Endothelial cell of umbilical vein (primary cell): ENCODE results near the gene CHTOP. TPM values are rescaled to one million over a fixed set of nuclear protein-coding genes. Genes with fewer than 3 reads are reported as not detected.

Source experiments
- BruUV-seq: library from RNA; stranded (reverse); fragments of 400-500 nt; replicated peaks from 2 replicates; lab custom pipeline; 2021; lab: Mats Ljungman, UMichigan
- CTCF ChIA-PET: fragments of 300-600, 350-600 bp; sonication (Branson Sonifier 250); formaldehyde crosslinking; loops from one replicate; lab custom pipeline; 2021; ENCODE audit warnings: antibody characterized with exemption, inconsistent platforms; lab: Charles Lee
- POLR2A ChIA-PET: fragments of 300-600, 350-600 bp; sonication (Branson Sonifier 250); formaldehyde crosslinking; loops from one replicate; lab custom pipeline; 2021; ENCODE audit warnings: antibody characterized with exemption, inconsistent platforms; lab: Charles Lee
- DNase-seq: peaks from one replicate; pipeline ENCODE4 v3.0.0-alpha.2; 2011; ENCODE audit warnings: low read depth, low spot score
- FAIRE-seq: peaks from 2 replicates; lab custom pipeline; 2011; peaks lifted over from hg19 to GRCh38; lab: Jason Lieb, UNC
- H2AFZ ChIP-seq: 2 replicates; pipeline ENCODE4 v1.6.0; 2012; ENCODE audit warnings: low read depth, low read length, control low read depth, inconsistent platforms
- H3K27ac ChIP-seq: 2 replicates; pipeline ENCODE4 v1.5.1; 2011; ENCODE audit warnings: low read depth, mild to moderate bottlenecking, control low read depth, low read length, moderate library complexity; ENCODE audit not compliant: insufficient read depth
- H3K27me3 ChIP-seq, 2 experiments: 2 replicates each; pipeline versions ENCODE4 v1.6.0 to v1.6.1; 2011; ENCODE audit warnings: low read length in 2 of 2, mixed read lengths in 1 of 2; ENCODE audit not compliant: control insufficient read depth in 2 of 2, insufficient read depth in 2 of 2
- H3K36me3 ChIP-seq, 2 experiments: 2 replicates in 1 of 2; 3 replicates in 1 of 2; pipeline ENCODE4 v1.5.1; 2011; ENCODE audit warnings: low read length in 2 of 2, mild to moderate bottlenecking in 1 of 2, moderate library complexity in 1 of 2; ENCODE audit not compliant: control insufficient read depth in 2 of 2, insufficient read depth in 2 of 2; ENCODE audit errors: extremely low read depth in 1 of 2
- H3K4me1 ChIP-seq: 3 replicates; pipeline ENCODE4 v1.5.1; 2011; ENCODE audit warnings: mild to moderate bottlenecking, low read length; ENCODE audit not compliant: control insufficient read depth, insufficient read depth; ENCODE audit errors: extremely low read depth
- H3K4me2 ChIP-seq: 2 replicates; pipeline ENCODE4 v1.6.1; 2011; ENCODE audit warnings: low read length, control low read depth, mixed read lengths; ENCODE audit not compliant: insufficient read depth
- H3K4me3 ChIP-seq, 3 experiments: fragments of 200-600 bp in 1 of 3; sonication (generic), shearing (Covaris generic) in 1 of 3; replicated peaks in 1 of 3; 2 replicates each; pipeline ENCODE4 v1.5.1; 2011 to 2016; ENCODE audit warnings: control low read depth in 3 of 3, low read length in 3 of 3, mild to moderate bottlenecking in 2 of 3, inconsistent platforms in 1 of 3, low read depth in 1 of 3, moderate library complexity in 1 of 3; ENCODE audit not compliant: insufficient read depth in 1 of 3
- H3K79me2 ChIP-seq: 2 replicates; pipeline ENCODE4 v1.6.0; 2012; ENCODE audit warnings: low read length, inconsistent platforms; ENCODE audit not compliant: control insufficient read depth, insufficient read depth
- H3K9ac ChIP-seq: replicated peaks from 2 replicates; pipeline ENCODE3; 2011; ENCODE audit warnings: low read length, control low read depth; ENCODE audit not compliant: insufficient read depth; ENCODE audit errors: extremely low read depth
- H3K9me1 ChIP-seq: replicated peaks from 3 replicates; pipeline ENCODE4 v1.6.0; 2011; ENCODE audit warnings: mild to moderate bottlenecking, low read length; ENCODE audit not compliant: control insufficient read depth, insufficient read depth; ENCODE audit errors: extremely low read depth
- H3K9me3 ChIP-seq: replicated peaks from 2 replicates; pipeline ENCODE4 v1.5.1; 2012; ENCODE audit warnings: low read length, inconsistent platforms; ENCODE audit not compliant: control insufficient read depth, insufficient read depth
- H4K20me1 ChIP-seq: replicated peaks from 2 replicates; pipeline ENCODE3; 2011; ENCODE audit warnings: mild to moderate bottlenecking, low read length; ENCODE audit not compliant: control insufficient read depth, insufficient read depth; ENCODE audit errors: extremely low read depth
- CTCF ChIP-seq, 2 donors: IDR thresholded peaks; 1 replicate in 1 of 2; 2 replicates in 1 of 2; pipeline ENCODE4 v1.5.1; 2011; ENCODE audit warnings: low read length in 2 of 2, mild to moderate bottlenecking in 2 of 2, moderate library complexity in 2 of 2, control low read depth in 1 of 2, inconsistent platforms in 1 of 2, low read depth in 1 of 2; ENCODE audit not compliant: insufficient read depth in 1 of 2; ENCODE audit errors: extremely low read depth in 1 of 2
- EZH2 ChIP-seq: IDR thresholded peaks from 2 replicates; pipeline ENCODE4 v1.6.1; 2012; ENCODE audit warnings: borderline replicate concordance, low read depth, mild to moderate bottlenecking, moderate library complexity, low read length, inconsistent platforms; ENCODE audit not compliant: severe bottlenecking
- FOS ChIP-seq: IDR thresholded peaks from 2 replicates; pipeline ENCODE4 v1.6.1; 2011; ENCODE audit warnings: mild to moderate bottlenecking, low read length, moderate library complexity, borderline replicate concordance; ENCODE audit not compliant: insufficient read depth
- GATA2 ChIP-seq: IDR thresholded peaks from 2 replicates; pipeline ENCODE4 v1.7.0; 2011; ENCODE audit warnings: low read depth, mild to moderate bottlenecking, moderate library complexity, mixed read lengths, low read length; ENCODE audit not compliant: insufficient read length, insufficient read depth
- JUN ChIP-seq: IDR thresholded peaks from 2 replicates; pipeline ENCODE4 v1.6.1; 2011; ENCODE audit warnings: borderline replicate concordance, low read depth; ENCODE audit not compliant: insufficient read length, insufficient read depth
- MAX ChIP-seq: IDR thresholded peaks from 2 replicates; pipeline ENCODE4 v1.6.1; 2011; ENCODE audit not compliant: insufficient read depth, insufficient read length
- MYC ChIP-seq: IDR thresholded peaks from one replicate; pipeline ENCODE4 v1.6.1; 2011; ENCODE audit warnings: mild to moderate bottlenecking, low read depth, low read length
- POLR2A ChIP-seq: IDR thresholded peaks from 2 replicates; pipeline ENCODE4 v1.6.1; 2012; ENCODE audit warnings: low read depth, mild to moderate bottlenecking, control low read depth, low read length
- POLR2AphosphoS5 ChIP-seq: IDR thresholded peaks from 2 replicates; pipeline ENCODE4 v1.6.1; 2012; ENCODE audit warnings: low read depth, mild to moderate bottlenecking, control low read depth, low read length, moderate library complexity; ENCODE audit not compliant: insufficient read depth
- dilution Hi-C: fragments of 300-500 bp; cut with MboI; formaldehyde crosslinking; loops from one replicate; pipeline ENCODE4 v1.15.0; 2019; ENCODE audit warnings: low sequenced_read_pairs; ENCODE audit not compliant: extremely low pct_ligation_motif_present
- intact Hi-C: fragments of 100-400 bp; cut with micrococcal nuclease; formaldehyde crosslinking; loops from one replicate; pipeline ENCODE4 v1.10.0; 2022
- polyA plus RNA-seq, 4 experiments: library from polyadenylated mRNA; depleted of rRNA in 3 of 4; stranded (reverse) in 3 of 4; unstranded in 1 of 4; fragments of >200 nt; gene quantifications; 2 replicates each; pipeline versions ENCODE4 v1.2.1 to v1.2.3, GENCODE V29; 2011 to 2012; ENCODE audit warnings: missing spikeins in 1 of 4
- total RNA-seq: library from RNA; stranded (reverse); gene quantifications from 2 replicates; pipeline ENCODE4 v1.2.3, GENCODE V29; 2021

The CHTOP gene
- total and polyA plus RNA-seq, 2 donors (not counting 3 experiments of a cell fraction or from before 2014, with no cell fraction given): 62.0 to 74.4 TPM

GRCh38 chr1:153615406-153615805 is 18.5 kb upstream of the CHTOP start:
- DNase-seq: no peak
- H3K4me1 ChIP-seq: peaks cover 7% of the 10 kb centered on the region
- FAIRE-seq: no peak
- no peak overlapping the region for H3K9ac ChIP-seq
- no peak overlapping the region for H3K27ac ChIP-seq
- no peaks in the 10 kb centered on the region for H3K27me3 ChIP-seq
- BruUV-seq: no TSS peak
- no peaks in the 10 kb centered on the region for H3K9me3 ChIP-seq
- H3K4me3 ChIP-seq: no peak overlapping the region
- H2AFZ ChIP-seq: no peak overlapping the region
- no peaks in the 10 kb centered on the region for H3K9me1 ChIP-seq
- intact Hi-C loops (no loop called here), dilution Hi-C loops (no loop called here)
- no peak overlapping the region for H3K4me2 ChIP-seq
- H3K79me2 ChIP-seq: peaks cover 22% of the 10 kb centered on the region
- CTCF ChIA-PET: interaction anchor here (1.0 to 6.0 kb wide), 8 partner anchors 11 to 105 kb away, joined by 3 to 121 read pairs (median 8); partner anchors contain the start of genes S100A1 and S100A13
- no peak for TF ChIP-seq POLR2AphosphoS5
- no peak for TF ChIP-seq EZH2
- TF ChIP-seq CTCF (IDR thresholded peaks at IDR 0.05; ENCODE audit: extremely low read depth in 1 of 2, insufficient read depth in 1 of 2, low read depth in 1 of 2, low read length in 2 of 2): no peak
- TF ChIP-seq JUN: no peak
- TF ChIP-seq MAX: no peak
- no peak for TF ChIP-seq MYC
- no peak for TF ChIP-seq POLR2A
- TF ChIP-seq GATA2: no peak
- no peak for TF ChIP-seq FOS
- H3K36me3 ChIP-seq: peaks cover 0 to 6% of the 10 kb centered on the region in 2 experiments
- POLR2A ChIA-PET: interaction anchor here (0.6 to 4.9 kb wide), 3 partner anchors 10 to 19 kb away, joined by 3 to 27 read pairs (median 12); partner anchors contain the start of genes CHTOP and S100A13
- no peaks in the 10 kb centered on the region for H4K20me1 ChIP-seq
